GM19372 (cell line): ENCODE results near the gene AKIRIN2.

Source experiments
- ATAC-seq: cut with Tn5 transposase; IDR thresholded peaks from one replicate; pipeline ENCODE4 v1.9.1; 2021; ENCODE audit warnings: mild to moderate bottlenecking, low read depth, moderate library complexity; ENCODE audit not compliant: unreplicated experiment

Gene AKIRIN2

DNA sequence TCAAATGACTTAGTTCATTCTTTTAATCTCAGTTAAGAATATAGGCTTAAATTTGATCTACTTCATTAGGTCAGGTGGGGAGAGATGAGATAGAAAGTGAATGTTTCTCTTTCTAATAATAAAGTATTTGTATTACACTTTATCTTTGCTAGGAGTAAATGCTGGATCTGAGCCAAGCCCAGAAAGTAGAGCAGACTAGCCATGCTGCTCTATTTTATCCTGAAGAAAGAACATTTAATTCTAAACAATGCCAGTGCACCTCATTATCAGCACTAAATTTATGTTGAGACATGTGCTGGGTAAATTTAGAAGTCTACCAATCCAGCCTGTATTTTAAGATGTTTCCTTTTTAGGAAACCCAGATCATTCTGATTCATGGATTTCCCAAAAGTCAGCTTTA is 43.5 kb downstream of the AKIRIN2 start:
- no peak for ATAC-seq

DNA sequence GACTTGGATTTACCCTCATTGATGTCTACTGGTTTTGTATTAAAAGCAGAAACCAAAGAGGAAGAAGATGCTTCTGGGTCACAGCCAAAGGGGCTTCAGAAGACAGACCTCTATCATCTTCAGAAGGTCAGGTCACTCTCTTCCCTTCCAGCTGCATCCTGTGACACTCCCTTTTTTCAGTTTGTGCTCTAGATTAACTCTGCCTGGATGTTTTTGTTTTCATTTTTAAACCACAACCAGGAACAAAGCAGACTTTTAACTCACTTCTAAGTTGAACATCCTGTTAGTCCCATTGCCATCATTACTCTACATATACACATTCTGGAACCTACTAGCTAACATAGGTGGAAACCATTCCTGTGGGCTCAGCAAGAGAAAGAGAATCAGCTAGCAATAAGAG is 45.2 kb downstream of the AKIRIN2 start:
- ATAC-seq = peak; percentile 55

DNA sequence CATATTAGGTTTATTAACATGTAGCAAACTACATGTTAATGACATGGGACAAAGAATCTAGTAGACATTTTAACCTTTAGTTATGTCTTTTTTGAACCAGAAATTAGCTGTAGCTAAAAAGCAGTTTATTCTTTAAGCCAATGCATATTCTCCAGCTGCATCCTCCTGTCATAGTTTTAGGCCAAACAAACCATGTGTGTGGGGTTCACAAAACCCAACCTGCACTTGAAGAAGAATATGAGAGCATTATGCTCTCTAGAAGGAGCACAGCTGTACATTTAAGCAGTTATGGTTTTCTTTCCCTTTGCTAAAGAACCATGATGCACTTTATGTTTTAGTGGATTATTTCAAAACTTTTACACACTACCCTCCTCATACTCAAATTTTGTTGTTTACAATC is 46.2 kb downstream of the AKIRIN2 start:
- no peak for ATAC-seq

GRCh38 chr6:87654875-87655454 is 47.1 kb downstream of the AKIRIN2 start:
- ATAC-seq = no peak

DNA sequence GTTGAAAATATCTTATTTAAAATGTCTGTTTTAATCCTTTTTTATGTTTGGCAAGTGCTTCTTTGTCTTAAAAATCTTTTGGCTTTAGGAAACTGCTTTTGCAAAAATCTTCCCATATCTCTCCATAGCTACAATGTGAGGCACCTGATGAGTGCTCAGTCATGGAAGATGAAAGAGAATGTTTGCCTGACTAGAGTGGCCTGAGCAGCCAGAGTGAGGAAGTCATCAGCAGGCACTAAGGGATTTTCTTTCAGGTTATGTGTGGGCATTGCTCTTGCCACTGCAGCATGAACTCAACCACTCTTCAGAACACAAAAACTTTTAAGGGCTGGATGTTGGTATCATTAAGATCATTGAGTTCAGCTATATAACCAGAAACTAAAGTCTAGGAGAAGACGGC is 47.9 kb downstream of the AKIRIN2 start:
- no peak for ATAC-seq

DNA sequence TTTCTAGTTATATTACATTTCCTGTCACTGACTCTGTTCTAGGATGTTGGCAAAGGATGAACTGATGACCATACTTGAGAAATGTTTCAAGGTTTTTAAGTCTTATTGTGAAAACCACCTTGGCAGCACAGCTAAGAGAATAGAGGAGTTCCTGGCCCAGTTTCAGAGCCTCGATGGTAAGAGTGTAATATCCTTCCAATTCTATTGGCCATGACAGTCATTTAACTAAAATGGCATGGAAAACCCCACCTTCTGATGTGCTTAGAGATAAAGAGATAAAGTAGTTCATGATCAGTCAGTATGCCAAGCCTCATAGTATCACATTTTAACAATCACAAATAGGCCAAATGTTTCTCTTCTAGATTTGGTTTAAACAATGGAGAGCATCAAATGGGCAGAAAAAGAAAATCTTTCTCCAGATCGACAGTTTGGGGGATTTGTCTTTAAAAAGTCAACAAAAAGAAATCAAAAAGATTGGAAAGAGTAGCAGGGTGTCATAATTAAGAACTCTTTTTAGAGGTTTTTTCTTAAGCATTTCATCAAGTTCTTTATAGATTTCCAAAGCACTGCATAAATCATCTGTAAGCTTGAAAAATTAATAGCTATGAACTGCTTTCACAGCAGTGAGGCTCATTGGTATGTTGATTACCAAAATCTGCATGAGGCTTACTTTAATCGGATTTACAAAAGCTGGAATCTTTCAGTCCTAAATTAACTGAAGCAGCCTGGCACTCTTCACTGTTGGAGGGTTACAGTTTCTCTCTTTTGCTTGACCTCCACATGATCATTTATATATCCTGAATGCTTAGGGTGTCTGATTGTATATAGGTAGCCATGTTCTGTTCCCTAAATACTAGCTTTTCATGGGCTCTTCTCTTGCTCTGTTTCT is 48.7 kb downstream of the AKIRIN2 start:
- ATAC-seq = no peak

DNA sequence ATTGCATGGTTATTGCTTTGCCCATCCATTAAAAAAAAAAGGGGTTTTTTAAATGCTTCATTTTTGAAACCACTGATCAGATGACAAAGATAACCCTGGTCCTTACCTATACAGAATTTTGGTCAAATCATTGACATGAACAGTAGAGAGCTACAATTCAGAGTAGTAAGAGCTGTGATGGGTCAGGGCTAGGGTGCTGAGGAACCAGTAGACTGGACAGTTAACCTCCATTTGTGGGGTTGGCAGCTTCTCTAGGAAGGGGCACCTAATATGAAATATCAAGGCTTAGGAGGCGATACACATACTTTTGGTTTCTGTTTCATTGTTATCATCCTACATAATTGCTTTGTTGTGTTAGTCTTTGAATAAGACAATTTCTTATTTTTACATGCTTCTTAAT is 57.0 kb downstream of the AKIRIN2 start:
- ATAC-seq = no peak

DNA sequence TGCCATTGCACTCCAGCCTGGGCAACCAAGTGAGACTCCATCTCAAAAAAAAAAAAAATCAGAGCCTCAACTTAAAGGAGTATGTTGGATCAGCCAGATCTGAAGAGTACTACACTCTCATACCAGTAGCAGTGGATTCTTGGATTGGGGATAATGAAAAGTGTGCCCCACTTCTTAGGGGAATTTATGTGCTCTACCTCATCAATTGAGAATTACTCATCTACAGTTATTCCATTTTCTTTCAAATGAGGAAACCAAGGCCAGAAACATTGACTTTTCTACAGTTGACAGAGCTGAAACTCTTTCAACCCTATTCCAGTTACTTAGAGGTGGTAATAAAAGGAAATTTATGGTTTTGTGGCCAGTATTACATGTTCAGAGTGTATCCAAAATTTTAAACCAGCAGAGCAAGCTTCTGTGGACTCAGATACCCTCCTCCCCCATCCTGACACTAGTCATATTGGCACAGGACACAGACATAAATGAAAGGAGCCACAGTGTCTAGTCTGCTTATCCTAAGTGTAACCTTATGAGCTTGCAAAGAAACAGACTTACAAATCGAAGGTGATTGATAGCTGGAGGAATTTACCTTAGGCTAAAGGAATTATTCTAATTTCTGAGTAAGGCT is 60.9 kb downstream of the AKIRIN2 start:
- ATAC-seq = no peak

GRCh38 chr6:87639373-87639772 is 62.7 kb downstream of the AKIRIN2 start:
- no peak for ATAC-seq

DNA sequence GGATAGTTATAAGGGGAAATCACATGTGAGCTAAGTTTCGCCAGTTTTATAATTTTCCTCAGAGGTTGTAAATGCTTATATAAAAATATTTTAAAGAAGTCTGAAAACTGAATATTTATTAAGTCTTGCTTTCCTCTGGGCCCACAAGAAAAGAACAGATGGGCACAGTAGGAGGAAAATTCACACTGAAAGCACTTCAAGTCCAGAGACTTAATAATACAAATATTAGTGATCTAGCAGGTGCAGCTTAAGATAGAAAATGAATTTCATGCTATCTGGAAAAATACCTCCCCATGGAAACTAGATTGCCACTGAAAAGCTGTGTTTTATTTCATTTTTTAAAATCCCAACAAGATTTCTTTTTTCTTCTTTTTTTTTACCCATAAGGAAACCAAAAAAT is 64.9 kb downstream of the AKIRIN2 start:
- ATAC-seq = no peak

GRCh38 chr6:87636315-87636714 is 65.7 kb downstream of the AKIRIN2 start:
- ATAC-seq = no peak

- no peak for ATAC-seq
These were observed 68.2 kb downstream of the AKIRIN2 start for GRCh38 chr6:87633851-87634250.

- no peak for ATAC-seq
These were observed 71.3 kb downstream of the AKIRIN2 start for GRCh38 chr6:87630746-87631145.

DNA sequence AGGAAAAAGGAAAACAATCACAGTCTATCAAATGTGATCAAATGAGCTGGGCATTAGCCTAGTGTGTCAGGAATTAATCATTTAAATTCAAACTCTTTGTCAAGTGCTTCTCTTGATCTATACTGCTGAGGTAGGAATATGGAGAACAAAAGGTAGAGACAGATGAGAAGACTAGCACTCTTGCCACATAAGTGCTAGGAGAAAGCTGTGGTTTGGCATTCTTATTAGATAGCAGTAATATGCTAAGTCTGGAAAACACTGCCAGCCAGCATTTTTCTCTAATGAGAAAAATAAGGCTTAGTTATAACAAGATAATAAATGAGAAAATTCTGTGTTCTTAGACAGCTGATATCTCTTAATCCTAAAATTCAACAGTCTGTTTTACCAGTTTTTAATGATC is 73.2 kb downstream of the AKIRIN2 start:
- no peak for ATAC-seq

DNA sequence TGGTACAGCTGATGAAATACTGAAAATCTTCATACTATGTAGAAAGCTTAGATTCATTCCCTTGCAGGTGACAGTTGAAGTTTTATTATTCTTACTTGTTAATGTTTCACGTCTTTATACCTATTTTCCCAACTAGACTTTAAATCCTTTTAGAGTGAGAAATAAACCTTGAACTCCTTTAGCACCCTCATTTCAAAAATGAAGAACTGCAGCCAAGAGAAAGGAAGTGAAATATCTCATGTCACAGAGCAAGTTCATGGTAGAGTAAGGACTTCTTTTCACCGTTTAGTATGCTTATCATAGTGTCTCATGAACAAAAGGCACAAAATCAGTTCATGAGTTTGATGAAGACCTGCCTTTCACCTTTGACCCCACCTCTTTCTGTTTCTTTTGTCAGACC is 73.6 kb downstream of the AKIRIN2 start:
- ATAC-seq = no peak
